Activated T-helper 2 cell treated with anti-CD3 and anti-CD28 coated beads, Interferon-gamma antibody, Interleukin-2, Interleukin-4, amounts not matched to agents 10 μg/mL and 5 μg/mL and 100 μg/mL, durations not matched to agents 14 hours and 24 hours and 36 hours (primary cell): Measurements from ENCODE around the gene CELF3. TPM values are rescaled to one million over a fixed set of nuclear protein-coding genes. Genes with fewer than 3 reads are reported as not detected.

Experiments used
- DNase-seq: peaks from one replicate; pipeline ENCODE4 v3.0.0; 2021; ENCODE audit warnings: low spot score
- H3K27ac Mint-ChIP-seq: one replicate; pipeline ENCODE4 v1.8.0; 2021; ENCODE audit warnings: mixed read lengths
- H3K27me3 Mint-ChIP-seq: one replicate; pipeline ENCODE4 v1.8.0; 2021; ENCODE audit warnings: low read depth, mixed read lengths
- H3K36me3 Mint-ChIP-seq: one replicate; pipeline ENCODE4 v1.8.0; 2021; ENCODE audit warnings: low read depth, mixed read lengths
- H3K4me1 Mint-ChIP-seq: one replicate; pipeline ENCODE4 v1.8.0; 2021; ENCODE audit warnings: low read depth, mixed read lengths
- H3K4me3 Mint-ChIP-seq: one replicate; pipeline ENCODE4 v1.8.0; 2021; ENCODE audit warnings: low read depth, mild to moderate bottlenecking, moderate library complexity, mixed read lengths
- H3K9me3 Mint-ChIP-seq: one replicate; pipeline ENCODE4 v1.8.0; 2021; ENCODE audit warnings: mixed read lengths
- intact Hi-C: fragments of 100-400 bp; cut with micrococcal nuclease; formaldehyde crosslinking; loops from one replicate; pipeline ENCODE4 v1.15.1; 2023
- total RNA-seq: library from RNA; stranded (reverse); gene quantifications from 2 replicates; pipeline ENCODE4 v1.2.3, GENCODE V29; 2022

Gene CELF3
- total RNA-seq, 1 donor from 2014 or later: not detected

DNA sequence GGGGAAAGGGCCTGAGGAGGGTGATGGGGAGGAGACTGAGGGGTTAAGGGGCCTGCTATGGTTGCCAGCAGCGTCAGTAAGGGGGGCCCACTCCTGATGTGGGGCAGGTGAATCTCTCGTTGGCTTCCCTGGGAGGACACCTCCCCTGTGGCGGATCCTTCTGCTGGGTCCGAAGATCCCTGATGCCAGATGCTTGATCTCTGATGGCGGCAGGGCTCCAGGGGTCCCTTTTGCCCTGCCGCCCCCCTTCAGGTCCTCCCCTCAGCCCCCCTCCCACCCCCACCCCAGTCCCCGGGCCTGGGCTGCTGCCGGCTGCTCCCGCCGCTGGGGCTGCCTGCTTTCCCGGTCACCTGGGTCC is 219 bp downstream of the CELF3 start:
- H3K27ac Mint-ChIP-seq: no peak overlapping the region
- H3K9me3 Mint-ChIP-seq: no peaks in the 10 kb centered on the region
- no peak overlapping the region for H3K4me3 Mint-ChIP-seq
- intact Hi-C loops: no loop called here
- no peak for DNase-seq
- H3K36me3 Mint-ChIP-seq: no peaks in the 10 kb centered on the region
- H3K4me1 Mint-ChIP-seq: peaks cover 16% of the 10 kb centered on the region
- peaks cover 59% of the 10 kb centered on the region for H3K27me3 Mint-ChIP-seq

DNA sequence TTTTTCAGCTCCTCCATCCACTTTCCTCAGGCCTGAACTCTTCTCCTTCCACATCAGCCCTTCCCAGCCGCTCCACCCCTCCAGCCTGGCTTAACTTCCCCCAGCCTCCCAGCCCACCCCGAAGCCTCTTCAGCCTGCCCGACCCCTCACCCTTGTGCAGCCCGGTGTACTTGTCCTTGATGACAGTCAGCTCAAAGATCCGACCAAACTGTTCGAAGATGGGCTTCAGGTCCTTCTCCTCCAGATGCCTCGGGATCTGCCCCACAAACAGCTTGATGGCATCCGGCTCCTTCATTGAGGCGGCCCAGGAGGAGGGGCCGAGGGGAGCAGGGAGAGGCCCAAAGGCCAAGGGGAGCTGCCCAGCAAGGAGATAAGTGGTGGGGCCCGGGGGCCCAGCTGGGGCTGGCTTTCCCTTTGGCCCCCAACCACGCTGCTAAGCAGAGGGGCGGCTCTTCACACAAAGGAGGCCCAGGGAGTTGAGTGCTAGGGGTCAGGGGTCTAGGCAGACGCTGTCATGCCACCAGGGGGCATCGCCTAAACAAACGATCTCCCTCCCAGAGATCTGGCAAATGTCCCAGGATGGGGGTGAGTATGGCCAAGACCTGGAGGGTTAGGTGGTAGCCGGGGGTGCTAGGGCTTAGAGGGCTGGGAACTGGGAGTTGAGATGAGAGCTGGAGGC is 738 bp downstream of the CELF3 start:
- no peaks in the 10 kb centered on the region for H3K9me3 Mint-ChIP-seq
- DNase-seq: no peak
- H3K4me3 Mint-ChIP-seq: no peak overlapping the region
- H3K4me1 Mint-ChIP-seq: peaks cover 13% of the 10 kb centered on the region
- no peak overlapping the region for H3K27ac Mint-ChIP-seq
- peaks cover 56% of the 10 kb centered on the region for H3K27me3 Mint-ChIP-seq
- H3K36me3 Mint-ChIP-seq: no peaks in the 10 kb centered on the region
- intact Hi-C loops: no loop called here

DNA sequence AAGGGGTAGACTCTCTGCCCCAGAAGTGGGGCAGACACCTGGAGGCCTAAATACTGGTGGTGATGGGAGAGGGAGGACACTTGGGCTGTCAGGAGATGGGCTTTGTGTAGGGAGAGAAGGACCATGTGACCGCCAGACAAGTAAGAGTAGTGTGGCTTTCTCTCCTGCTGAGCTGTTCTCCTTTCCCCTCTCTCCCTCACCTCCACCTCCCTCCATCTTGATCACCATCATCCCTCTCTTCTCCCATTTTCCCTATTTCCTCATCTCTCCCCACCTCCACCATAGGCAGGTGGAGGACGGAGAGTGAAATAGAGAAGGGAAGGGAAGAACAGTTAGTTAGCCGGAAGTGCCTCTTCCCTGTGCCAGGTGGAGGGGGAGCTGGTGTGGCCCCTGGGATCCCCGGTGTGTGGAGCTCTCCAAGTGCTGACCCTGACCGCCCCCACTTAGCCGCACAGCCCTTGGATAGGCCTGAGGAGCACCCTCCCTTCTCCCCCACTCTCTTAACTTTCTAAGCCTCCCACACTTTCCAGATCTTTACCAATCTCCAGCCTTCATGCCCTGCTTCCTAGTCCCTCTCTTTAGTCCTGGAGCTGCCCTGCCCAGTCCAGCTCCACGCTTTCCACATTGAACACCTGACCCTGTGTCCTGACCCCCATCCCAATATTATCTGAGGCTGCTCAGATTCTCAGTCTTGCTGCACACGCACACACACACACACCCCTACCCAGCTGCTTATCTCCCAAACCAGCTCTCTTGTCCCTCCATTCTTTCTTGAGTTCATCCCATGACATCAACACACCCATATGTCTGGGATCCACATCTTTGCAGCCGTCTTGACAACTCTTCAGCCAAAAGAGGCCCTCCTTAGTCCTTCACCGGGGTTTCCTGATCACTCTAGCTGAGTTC is 1.5 kb downstream of the CELF3 start:
- H3K27me3 Mint-ChIP-seq: peaks cover 48% of the 10 kb centered on the region
- no peak overlapping the region for H3K27ac Mint-ChIP-seq
- no peaks in the 10 kb centered on the region for H3K9me3 Mint-ChIP-seq
- H3K36me3 Mint-ChIP-seq: no peaks in the 10 kb centered on the region
- DNase-seq: no peak
- peaks cover 6% of the 10 kb centered on the region for H3K4me1 Mint-ChIP-seq
- intact Hi-C loops: no loop called here
- H3K4me3 Mint-ChIP-seq: no peak overlapping the region

DNA sequence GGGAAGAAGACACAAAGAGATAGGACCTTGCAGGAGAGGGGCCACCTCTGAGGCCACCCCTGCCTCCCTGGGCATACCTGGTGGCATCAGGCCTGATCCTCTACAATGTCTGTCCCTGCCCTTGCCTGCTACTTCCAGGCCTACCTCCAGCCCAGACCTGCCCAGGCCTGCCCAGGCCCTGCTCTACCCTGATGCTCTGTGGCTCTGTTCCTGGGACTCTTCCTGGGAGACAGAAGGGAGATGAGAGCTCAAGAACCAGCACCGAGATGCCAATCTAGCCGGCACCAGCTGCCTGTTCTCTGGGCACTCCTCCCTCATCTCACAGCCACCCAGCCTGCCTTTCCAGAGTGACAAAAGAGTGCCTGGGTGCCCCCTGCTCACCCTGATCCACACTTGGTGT is 2.7 kb downstream of the CELF3 start:
- H3K27me3 Mint-ChIP-seq: peaks cover 39% of the 10 kb centered on the region
- DNase-seq: no peak
- intact Hi-C loops: no loop called here
- no peak overlapping the region for H3K27ac Mint-ChIP-seq
- H3K4me1 Mint-ChIP-seq: peaks cover 6% of the 10 kb centered on the region
- H3K4me3 Mint-ChIP-seq: no peak overlapping the region
- H3K36me3 Mint-ChIP-seq: no peaks in the 10 kb centered on the region
- no peaks in the 10 kb centered on the region for H3K9me3 Mint-ChIP-seq

DNA sequence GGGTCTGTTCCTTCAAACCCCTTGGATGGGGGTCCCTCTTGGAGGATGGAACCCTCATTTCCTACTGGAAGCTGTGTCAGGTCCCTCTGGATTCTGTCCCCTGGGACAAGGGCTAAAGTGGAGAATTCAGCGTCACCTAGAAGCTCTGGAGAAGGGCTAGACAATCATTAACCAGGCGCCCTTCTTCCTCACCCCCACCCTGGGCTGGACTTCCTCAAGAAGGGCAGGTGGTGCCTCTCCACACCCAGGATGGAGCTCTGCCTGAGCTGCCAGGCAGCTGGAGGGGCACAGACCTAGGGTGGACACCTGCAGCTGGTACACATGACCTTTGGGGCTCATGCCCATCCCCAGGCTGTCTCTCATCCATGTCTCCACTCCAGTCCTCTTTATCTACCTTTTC is 3.6 kb downstream of the CELF3 start:
- Mint-ChIP-seq H3K4me1 (peaks cover 6% of the 10 kb centered on the region), H3K36me3 (no peaks in the 10 kb centered on the region), H3K4me3 (no peak overlapping the region), H3K9me3 (no peaks in the 10 kb centered on the region), H3K27ac (no peak overlapping the region), H3K27me3 (peaks cover 31% of the 10 kb centered on the region)
- no peak for DNase-seq
- intact Hi-C loops: no loop called here

DNA sequence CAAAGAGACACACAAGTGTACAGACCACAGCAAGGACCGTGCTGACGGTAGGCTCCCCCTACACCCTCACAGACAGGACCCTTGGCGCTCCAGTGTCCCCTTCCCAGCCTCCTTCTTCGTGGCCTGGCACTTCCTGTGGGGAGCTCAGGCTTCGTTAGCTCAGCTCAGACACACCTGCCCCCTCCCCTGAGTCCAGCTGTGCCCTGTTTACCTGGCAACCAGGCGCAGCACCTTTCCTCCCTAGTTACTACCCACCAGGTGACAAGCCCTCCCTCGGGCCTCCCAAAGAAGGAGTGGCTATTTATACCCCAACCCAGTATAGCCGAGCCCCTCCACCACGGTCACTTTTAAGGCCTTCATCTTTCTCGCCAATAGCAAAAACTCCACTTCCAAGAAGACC is 4.7 kb downstream of the CELF3 start:
- no peaks in the 10 kb centered on the region for H3K36me3 Mint-ChIP-seq
- intact Hi-C loops: no loop called here
- no peaks in the 10 kb centered on the region for H3K9me3 Mint-ChIP-seq
- DNase-seq: no peak
- H3K27ac Mint-ChIP-seq: no peak overlapping the region
- H3K4me3 Mint-ChIP-seq: no peak overlapping the region
- peaks cover 20% of the 10 kb centered on the region for H3K27me3 Mint-ChIP-seq
- H3K4me1 Mint-ChIP-seq: peaks cover 2% of the 10 kb centered on the region

DNA sequence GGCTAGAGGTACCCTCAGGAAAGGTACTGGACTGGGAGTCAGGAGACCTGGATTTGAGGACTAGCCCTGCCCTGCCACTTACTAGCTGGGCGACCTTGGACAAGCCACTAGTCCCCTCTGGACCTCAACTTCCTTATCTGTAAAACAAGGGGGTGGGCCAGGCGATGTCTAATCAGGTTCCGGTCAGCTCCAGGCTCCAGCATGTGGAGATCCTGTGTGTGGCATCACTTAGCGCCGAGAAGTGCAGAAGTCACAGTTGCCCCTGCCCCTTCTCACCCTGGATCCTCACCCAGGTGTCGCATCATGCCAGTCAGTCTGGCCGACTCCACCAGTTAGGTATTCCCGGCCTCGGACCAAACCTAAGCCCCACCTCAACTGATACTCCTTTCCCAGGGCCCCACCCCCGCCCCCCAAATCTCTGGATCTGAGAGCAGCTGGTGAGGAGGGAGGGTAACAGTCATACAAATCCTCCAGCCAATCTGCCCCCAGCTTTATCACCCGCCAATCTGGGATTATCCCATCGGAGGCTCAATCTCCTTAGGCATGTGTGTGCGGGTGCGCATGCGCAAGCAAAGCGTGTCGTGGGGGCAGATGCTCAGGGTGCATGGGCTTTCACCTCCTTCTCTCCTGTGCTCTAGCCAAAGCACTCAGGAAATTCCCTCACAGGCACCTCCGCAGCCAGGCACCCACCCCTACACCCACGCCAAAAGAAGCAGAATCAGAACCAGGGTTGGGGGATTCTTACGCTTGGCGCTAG is 5.4 kb downstream of the CELF3 start:
- H3K4me1 Mint-ChIP-seq: no peaks in the 10 kb centered on the region
- no peaks in the 10 kb centered on the region for H3K36me3 Mint-ChIP-seq
- DNase-seq: no peak
- H3K27ac Mint-ChIP-seq: no peak overlapping the region
- no peaks in the 10 kb centered on the region for H3K9me3 Mint-ChIP-seq
- peaks cover 17% of the 10 kb centered on the region for H3K27me3 Mint-ChIP-seq
- intact Hi-C loops: no loop called here
- no peak overlapping the region for H3K4me3 Mint-ChIP-seq

DNA sequence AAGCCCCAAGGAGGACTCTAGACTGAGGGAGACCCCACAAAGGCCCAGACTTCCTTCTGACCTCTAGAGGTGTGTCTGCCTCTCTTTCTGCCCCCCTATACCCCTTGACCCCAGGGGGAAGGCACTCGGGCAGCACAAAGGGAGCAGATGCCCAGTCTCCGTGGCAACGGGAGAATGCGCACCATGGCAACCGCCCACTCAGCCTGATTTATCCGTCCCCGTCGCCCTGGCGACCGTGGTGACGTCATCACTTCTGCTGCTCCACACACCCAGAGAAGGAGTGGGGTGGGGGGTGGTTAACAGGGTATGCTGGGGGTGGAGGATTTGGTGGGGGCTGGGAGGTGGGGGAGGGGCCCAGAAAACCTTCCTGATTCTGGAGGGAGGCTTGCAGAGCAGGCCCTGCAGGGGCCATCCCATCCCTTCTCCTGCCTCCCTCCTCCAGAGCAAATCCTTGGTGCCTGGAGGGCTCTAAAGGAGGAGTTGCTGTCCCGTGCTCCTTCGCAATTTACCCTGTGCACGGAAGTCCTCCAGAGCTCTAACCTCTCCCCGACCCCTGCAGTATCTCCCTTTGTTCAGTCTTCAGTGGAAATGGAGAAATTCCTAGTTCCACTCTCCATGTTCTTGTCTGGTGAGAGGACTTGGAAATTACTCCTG is 6.3 kb downstream of the CELF3 start:
- intact Hi-C loops: no loop called here
- H3K27ac Mint-ChIP-seq: no peak overlapping the region
- H3K36me3 Mint-ChIP-seq: no peaks in the 10 kb centered on the region
- no peak overlapping the region for H3K4me3 Mint-ChIP-seq
- no peak for DNase-seq
- H3K4me1 Mint-ChIP-seq: no peaks in the 10 kb centered on the region
- peaks cover 8% of the 10 kb centered on the region for H3K27me3 Mint-ChIP-seq
- H3K9me3 Mint-ChIP-seq: no peaks in the 10 kb centered on the region

DNA sequence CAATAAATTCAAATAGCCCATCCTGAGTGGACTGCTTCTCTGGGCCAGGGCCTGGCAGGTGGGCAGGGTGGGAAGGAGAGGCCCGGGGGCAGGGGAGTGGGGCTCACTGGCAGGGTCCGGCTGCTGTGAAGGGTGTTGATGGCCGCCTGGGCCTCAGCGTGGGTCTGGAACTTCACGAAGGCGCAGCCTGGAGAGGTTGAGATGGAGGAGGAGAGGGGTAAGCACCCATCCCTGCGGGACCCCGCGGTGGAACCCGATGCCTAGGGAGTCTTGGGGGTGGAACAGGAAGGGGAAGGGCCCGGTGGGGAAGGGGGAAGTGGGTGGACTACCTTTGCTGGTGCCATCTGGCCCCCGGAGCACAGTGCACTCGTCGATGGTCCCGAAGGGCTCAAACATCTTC is 7.7 kb downstream of the CELF3 start:
- no peaks in the 10 kb centered on the region for H3K4me1 Mint-ChIP-seq
- H3K36me3 Mint-ChIP-seq: no peaks in the 10 kb centered on the region
- no peaks in the 10 kb centered on the region for H3K27me3 Mint-ChIP-seq
- intact Hi-C loops: no loop called here
- DNase-seq: no peak
- no peak overlapping the region for H3K4me3 Mint-ChIP-seq
- no peaks in the 10 kb centered on the region for H3K9me3 Mint-ChIP-seq
- H3K27ac Mint-ChIP-seq: no peak overlapping the region

DNA sequence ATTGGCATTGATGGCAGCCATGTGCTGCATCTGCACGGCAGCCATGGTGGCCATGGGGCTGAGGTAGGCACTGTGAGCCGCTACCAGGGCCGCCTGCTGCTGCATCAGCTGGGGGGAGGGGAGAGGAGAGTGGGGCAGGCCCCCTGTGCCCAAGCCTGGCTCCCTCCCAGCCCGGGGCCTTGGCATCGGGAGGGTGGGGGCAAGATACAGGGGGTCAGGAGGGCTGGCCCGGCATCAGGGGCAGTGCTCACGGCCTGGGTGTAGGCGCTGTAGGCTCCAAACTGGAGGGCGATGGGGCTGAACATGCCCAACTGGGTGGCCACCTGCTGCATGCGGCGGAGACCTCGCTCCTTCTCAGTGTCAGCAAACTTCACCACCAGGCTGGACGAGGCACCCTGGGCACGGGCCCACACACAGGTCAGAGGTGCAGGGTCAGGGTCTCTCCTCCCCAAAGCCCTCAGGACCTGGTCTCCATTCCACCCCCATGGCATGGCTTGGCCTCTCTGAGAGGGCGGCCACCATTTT is 9.0 kb downstream of the CELF3 start:
- Mint-ChIP-seq H3K4me1 (peaks cover 3% of the 10 kb centered on the region), H3K36me3 (no peaks in the 10 kb centered on the region), H3K4me3 (no peak overlapping the region), H3K9me3 (no peaks in the 10 kb centered on the region), H3K27ac (no peak overlapping the region), H3K27me3 (no peaks in the 10 kb centered on the region)
- no peak for DNase-seq
- intact Hi-C loops: no loop called here

DNA sequence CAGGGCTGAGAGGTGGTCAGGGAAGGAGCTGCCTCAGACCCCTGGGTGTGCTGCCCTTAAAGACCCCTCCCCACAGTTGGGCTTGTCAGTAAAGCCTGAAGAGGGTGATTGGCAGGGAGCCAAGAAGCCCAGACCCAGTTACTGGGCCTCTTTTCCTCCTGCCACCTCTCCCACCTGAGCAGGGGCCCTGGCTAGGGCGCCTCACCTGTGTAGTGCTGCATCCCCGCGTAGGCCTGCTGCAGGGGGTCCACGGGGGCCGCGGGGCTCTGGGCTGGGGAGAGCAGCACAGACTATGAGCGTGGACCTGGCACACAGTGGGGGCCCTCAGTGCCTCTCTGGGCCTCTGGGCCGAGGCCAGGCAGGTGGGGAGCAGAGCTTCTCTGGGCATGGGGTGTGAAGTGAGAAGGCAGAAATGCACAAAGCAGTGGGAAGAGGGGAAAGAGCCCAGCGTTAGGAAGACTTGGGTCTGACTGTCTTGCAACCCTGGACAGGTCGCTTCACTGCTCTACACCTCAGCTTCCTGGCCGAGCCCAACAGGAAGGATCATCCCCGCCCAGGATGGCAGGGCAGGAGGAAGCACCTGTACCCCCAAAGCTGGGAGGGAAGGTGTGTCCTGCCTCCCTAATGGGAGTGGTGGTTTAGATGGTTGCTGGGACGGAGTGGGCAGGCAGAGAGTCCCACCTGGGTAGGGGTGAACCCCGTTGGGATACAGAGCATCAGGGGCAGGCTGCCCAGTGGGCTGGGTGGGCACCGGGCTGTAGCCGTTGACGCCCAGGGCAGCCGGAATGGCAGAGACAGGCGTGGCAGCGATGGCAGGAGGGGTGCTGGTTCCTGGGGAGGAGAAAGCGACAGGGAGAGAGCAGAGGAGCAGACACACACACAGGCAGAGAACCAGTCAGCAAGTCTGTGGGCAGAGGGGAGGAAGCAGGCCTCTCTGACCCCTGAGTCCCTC is 9.9 kb downstream of the CELF3 start:
- Mint-ChIP-seq H3K4me3 (no peak overlapping the region), H3K27ac (no peak overlapping the region), H3K4me1 (peaks cover 3% of the 10 kb centered on the region), H3K9me3 (no peaks in the 10 kb centered on the region), H3K27me3 (no peaks in the 10 kb centered on the region), H3K36me3 (no peaks in the 10 kb centered on the region)
- intact Hi-C loops: no loop called here
- no peak for DNase-seq
